ENCODE data around the gene DPP3. TPM values are rescaled to one million over a fixed set of nuclear protein-coding genes. Genes with fewer than 3 reads are reported as not detected.
"Not testable (repeated sequence)": the region's sequence is repeated elsewhere in the genome, so short reads cannot be mapped to it uniquely, and the experiment has no call there.

Gene DPP3
- total RNA-seq, 1 experiment from 2014 or later, result 36.8 TPM

GRCh38 chr11:66530927-66531709 is 50.9 kb downstream of the DPP3 start:
- no peak for DNase-seq (ENCODE audit: low read depth)

GRCh38 chr11:66531841-66532240 is 51.6 kb downstream of the DPP3 start:
- DNase-seq (ENCODE audit: low read depth), result no peak

- no peak for DNase-seq (ENCODE audit: low read depth)
Observed at GRCh38 chr11:66532784-66533183, 52.5 kb downstream of the DPP3 start.

- DNase-seq (ENCODE audit: low read depth), result no peak
Observed at GRCh38 chr11:66539170-66539869, 59.1 kb downstream of the DPP3 start.

GRCh38 chr11:66539870-66540213 is 59.6 kb downstream of the DPP3 start:
- no peak for DNase-seq (ENCODE audit: low read depth)

- DNase-seq (ENCODE audit: low read depth), result not testable (repeated sequence)
Observed at GRCh38 chr11:66540598-66540997, 60.4 kb downstream of the DPP3 start.

DNA sequence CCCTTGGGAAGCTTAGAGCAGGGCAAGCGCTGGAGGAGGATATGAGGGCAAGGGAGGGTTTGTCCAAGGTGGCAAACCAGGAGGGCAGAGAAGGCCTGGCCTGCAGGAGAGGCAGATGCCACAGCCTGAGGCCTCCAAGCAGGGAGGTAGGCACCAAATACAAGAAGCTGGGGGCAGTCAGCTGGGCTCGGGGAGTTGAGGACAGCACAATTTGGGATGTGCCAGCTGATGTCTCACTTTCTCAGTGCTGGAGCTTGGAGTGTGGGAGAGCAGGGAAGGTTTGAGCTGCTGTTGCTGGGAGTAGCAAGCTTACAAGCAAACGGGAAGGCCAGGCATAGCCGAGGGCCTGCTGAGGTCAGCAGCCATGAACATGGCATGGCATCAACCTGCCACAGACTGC is 61.7 kb downstream of the DPP3 start:
- DNase-seq (ENCODE audit: low read depth), result no peak

DNA sequence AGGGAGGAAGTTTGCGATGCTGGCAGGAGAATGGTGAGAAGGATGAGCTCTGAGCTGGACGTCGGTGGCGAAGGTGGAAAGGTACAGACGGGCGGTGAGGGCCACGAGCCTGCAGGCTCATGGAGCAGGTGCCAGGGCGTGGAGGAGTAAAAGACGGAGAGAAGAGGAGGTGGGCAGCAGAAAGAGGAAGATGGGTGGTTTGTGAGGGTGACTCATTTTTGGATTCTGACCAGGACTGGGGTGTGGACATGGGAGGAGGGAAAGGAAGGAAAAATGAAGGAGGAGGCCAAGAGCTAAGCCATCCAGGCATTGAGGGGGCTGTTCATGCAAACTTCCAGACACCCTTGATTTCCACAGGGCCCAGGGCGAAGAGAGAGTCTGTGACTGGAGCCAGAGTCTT is 62.1 kb downstream of the DPP3 start:
- DNase-seq (ENCODE audit: low read depth), result peak; percentile 32

- no peak for DNase-seq (ENCODE audit: low read depth)
Observed at GRCh38 chr11:66543263-66544107, 63.3 kb downstream of the DPP3 start.

DNA sequence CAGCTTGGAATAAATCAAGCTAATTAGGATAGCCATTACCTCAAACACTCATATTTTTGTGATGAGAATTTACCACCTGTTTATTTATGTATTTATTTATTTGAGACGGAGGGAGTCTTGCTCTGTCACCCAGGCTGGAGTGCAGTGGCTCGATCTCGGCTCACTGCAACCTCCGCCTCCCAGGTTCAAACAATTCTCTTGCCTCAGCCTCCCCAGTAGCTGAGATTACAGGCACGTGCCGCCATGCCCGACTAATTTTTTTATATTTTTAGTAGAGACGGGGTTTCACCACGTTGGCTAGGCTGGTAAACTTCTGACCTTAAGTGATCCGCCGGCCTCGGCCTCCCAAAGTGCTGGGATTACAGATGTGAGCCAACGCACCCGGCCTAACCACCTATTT is 64.7 kb downstream of the DPP3 start:
- not testable (repeated sequence) for DNase-seq (ENCODE audit: low read depth)

- DNase-seq (ENCODE audit: low read depth), result peak; percentile 98
Observed at GRCh38 chr11:66545701-66546367, 65.6 kb downstream of the DPP3 start, which contains the start of gene ZDHHC24. Gene ZDHHC24 (minus strand): TSS chr11:66546048. CDS start chr11:66546003, 45 bp downstream.

DNA sequence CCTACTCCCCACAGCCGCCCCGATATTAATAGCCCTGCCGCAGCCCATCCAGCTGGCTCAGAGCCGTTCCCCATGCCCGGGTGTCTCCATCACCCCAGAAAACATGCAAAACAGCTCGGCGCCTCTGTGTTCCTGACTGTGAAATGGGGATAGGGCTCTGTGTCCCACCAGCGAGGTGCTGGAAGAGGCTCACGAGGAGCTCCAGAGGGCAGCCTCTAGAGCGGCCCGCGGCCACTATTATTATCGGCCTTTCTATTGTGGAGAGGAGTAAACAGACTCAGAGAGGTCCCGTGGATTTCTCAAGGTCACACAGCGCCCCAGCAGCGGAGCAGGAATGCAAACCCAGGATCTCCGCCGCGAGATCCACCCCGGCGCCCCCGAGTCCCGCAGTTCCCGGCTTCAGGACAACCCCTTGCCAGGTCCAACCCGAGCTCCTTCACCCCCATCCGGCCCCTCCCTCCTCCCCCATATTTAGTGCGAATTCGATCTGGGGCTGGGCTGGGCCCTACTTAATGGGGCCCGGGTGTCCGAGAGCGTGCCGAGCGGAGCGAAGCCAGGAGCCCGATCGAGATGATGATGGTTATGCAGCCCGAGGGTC is 66.2 kb downstream of the DPP3 start, which contains the start of gene ACTN3:
ACTN3 (plus strand) TSS at position 536 of the 598 bp plus-strand sequence; CDS start at position 571, 35 bp downstream.
- peak; percentile 48 for DNase-seq (ENCODE audit: low read depth)

GRCh38 chr11:66546966-66547661 is 66.9 kb downstream of the DPP3 start:
- no peak for DNase-seq (ENCODE audit: low read depth)

- DNase-seq (ENCODE audit: low read depth), result no peak
Observed at GRCh38 chr11:66547662-66548009, 67.4 kb downstream of the DPP3 start.

DNA sequence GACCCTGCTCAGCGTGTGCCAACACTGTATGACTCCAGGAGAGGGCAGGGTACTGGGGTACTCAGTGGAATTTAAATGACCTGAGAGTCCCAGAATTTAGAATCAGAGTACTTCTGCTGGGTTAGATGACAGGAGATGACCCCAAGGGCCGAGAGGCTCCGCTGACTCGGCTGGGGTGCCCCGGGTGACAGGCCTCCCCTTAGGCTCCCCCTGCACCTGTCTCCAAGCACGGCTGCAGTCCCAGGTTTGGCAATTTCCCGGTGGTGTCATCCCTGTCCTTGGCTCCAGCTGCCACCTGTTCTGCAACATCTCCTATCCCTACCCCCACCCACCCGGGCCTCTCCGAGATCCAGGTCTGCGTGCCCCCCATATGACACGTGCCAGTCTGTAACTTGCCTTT is 67.8 kb downstream of the DPP3 start:
- no peak for DNase-seq (ENCODE audit: low read depth)

GRCh38 chr11:66548774-66549630 is 68.8 kb downstream of the DPP3 start:
- no peak for DNase-seq (ENCODE audit: low read depth)

- DNase-seq (ENCODE audit: low read depth), result no peak
Observed at GRCh38 chr11:66549696-66550095, 69.5 kb downstream of the DPP3 start.

DNA sequence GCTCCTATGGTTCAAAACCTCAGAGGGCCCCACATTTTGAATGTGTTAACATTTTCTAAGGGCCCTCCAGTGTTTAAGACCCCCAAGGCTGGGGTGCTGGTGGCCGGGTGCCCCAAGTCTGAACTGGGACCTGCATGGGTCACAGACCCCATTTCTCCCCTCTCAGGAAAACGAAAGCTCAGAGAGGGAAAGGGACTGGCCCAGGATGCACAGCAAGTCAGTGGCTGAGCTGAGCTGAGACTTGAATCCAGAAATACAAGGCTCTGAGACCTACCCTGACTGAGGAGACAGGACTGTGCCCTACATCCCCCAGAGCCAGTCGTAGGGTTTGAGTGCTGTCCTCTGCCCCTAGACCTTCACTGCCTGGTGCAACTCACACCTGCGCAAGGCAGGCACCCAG is 70.7 kb downstream of the DPP3 start:
- no peak for DNase-seq (ENCODE audit: low read depth)

- DNase-seq (ENCODE audit: low read depth), result no peak
Observed at GRCh38 chr11:66554602-66555001, 74.4 kb downstream of the DPP3 start.

GRCh38 chr11:66555416-66555815 is 75.2 kb downstream of the DPP3 start:
- DNase-seq (ENCODE audit: low read depth), result no peak

Data from RPMI7951 (cell line).